GM12891 (cell line): ENCODE measurements around the gene S100A16.

Experiments
- PAX5 ChIP-seq: IDR thresholded peaks from 2 replicates; pipeline ENCODE4 v1.6.1; 2011; ENCODE audit warnings: low read length, moderate library complexity, mild to moderate bottlenecking; ENCODE audit not compliant: insufficient read depth, severe bottlenecking
- POLR2A ChIP-seq: IDR thresholded peaks from 2 replicates; pipeline ENCODE4 v1.6.1; 2011; ENCODE audit warnings: low read depth, low read length, control low read depth
- POLR2AphosphoS5 ChIP-seq: IDR thresholded peaks from 2 replicates; pipeline ENCODE4 v1.6.1; 2011; ENCODE audit warnings: low read depth, low read length, control low read depth
- POU2F2 ChIP-seq: IDR thresholded peaks from 2 replicates; pipeline ENCODE4 v1.6.1; 2011; ENCODE audit warnings: low read depth, mild to moderate bottlenecking, control low read depth, low read length, moderate library complexity
- SPI1 ChIP-seq: IDR thresholded peaks from 2 replicates; pipeline ENCODE4 v1.6.1; 2011; ENCODE audit warnings: low read depth, low read length, control low read depth
- TAF1 ChIP-seq: IDR thresholded peaks from 2 replicates; pipeline ENCODE4 v1.6.1; 2011; ENCODE audit warnings: low read depth, low read length, control low read depth

- TF ChIP-seq POLR2A (no peak), POLR2AphosphoS5 (no peak), TAF1 (no peak), PAX5 (no peak), SPI1 (no peak; the same call in 1 of the 2 replicates), POU2F2 (no peak)
Observed at GRCh38 chr1:153633161-153633753, 20.3 kb upstream of the S100A16 start.
